Activated naive CD4-positive, alpha-beta T cell treated with anti-CD3 and anti-CD28 coated beads, Interleukin-2, amount 50 U/mL, for 16 hours (primary cell): Measurements from ENCODE around the gene CHML.
A peak's percentile ranks its signal among the peaks of the same experiment; 100 is the strongest.

ENCODE experiments used
- DNase-seq: peaks from one replicate; pipeline ENCODE4 v3.0.0-alpha.2; 2020

CHML gene

GRCh38 chr1:241644259-241644658 lies 4.1 kb upstream of the CHML start:
- DNase-seq: no peak

- no peak for DNase-seq
Measured at GRCh38 chr1:241642593-241642944, 2.4 kb upstream of the CHML start.

- DNase-seq: no peak
Measured at GRCh38 chr1:241641773-241642592, 1.8 kb upstream of the CHML start.

GRCh38 chr1:241640867-241641622 lies 876 bp upstream of the CHML start:
- DNase-seq: no peak

GRCh38 chr1:241639623-241640148 lies 483 bp downstream of the CHML start:
- DNase-seq: peak; percentile 29

- DNase-seq: no peak
Measured at GRCh38 chr1:241638909-241639622, 1.1 kb downstream of the CHML start.

GRCh38 chr1:241638099-241638682 lies 2.0 kb downstream of the CHML start:
- DNase-seq: no peak

- no peak for DNase-seq
Measured at GRCh38 chr1:241637604-241638003, 2.6 kb downstream of the CHML start.

- no peak for DNase-seq
Measured at GRCh38 chr1:241637046-241637590, 3.1 kb downstream of the CHML start.

GRCh38 chr1:241636291-241636690 lies 3.9 kb downstream of the CHML start:
- DNase-seq: no peak

- DNase-seq: no peak
Measured at GRCh38 chr1:241635556-241636152, 4.5 kb downstream of the CHML start.

GRCh38 chr1:241632987-241633386 lies 7.2 kb downstream of the CHML start:
- DNase-seq: no peak

- no peak for DNase-seq
Measured at GRCh38 chr1:241631674-241632073, 8.5 kb downstream of the CHML start.

- DNase-seq: no peak
Measured at GRCh38 chr1:241630899-241631298, 9.3 kb downstream of the CHML start.

- no peak for DNase-seq
Measured at GRCh38 chr1:241630476-241630875, 9.7 kb downstream of the CHML start.

- DNase-seq: no peak
Measured at GRCh38 chr1:241630005-241630404, 10.2 kb downstream of the CHML start.

GRCh38 chr1:241627453-241628259 lies 12.5 kb downstream of the CHML start:
- peak; percentile 26 for DNase-seq

GRCh38 chr1:241624935-241625334 lies 15.2 kb downstream of the CHML start:
- DNase-seq: no peak

- no peak for DNase-seq
Measured at GRCh38 chr1:241622669-241623068, 17.5 kb downstream of the CHML start.

- no peak for DNase-seq
Measured at GRCh38 chr1:241617426-241617825, 22.7 kb downstream of the CHML start.
